Stimulated activated CD8-positive, alpha-beta memory T cell treated with anti-CD3 and anti-CD28 coated beads, Interleukin-4, amount 100 ng/mL, for 24 hours (primary cell): ENCODE results near the gene S100A16.

Experiments used
- DNase-seq: peaks from one replicate; pipeline ENCODE4 v3.0.0-alpha.2; 2020; ENCODE audit warnings: low read depth

The S100A16 gene

DNA sequence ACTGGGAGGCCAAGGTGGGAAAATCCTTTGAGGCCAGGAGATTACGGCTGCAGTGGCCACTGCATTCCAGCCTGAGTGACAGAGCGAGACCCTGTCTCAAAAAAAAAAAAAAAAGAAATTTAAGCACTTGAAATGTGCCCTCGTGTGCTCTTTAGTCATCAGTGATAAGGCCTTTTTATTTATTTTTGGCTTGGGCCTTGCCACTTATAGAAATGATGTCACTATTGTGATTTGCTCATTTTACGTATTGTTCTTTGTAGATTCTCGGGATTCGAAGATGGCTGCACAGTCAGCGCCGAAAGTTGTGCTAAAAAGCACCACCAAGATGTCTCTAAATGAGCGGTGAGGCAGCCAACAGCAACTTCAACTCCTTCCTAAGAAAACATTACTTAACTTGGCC, 23.4 kb upstream of the S100A16 start:
- no peak for DNase-seq

DNA sequence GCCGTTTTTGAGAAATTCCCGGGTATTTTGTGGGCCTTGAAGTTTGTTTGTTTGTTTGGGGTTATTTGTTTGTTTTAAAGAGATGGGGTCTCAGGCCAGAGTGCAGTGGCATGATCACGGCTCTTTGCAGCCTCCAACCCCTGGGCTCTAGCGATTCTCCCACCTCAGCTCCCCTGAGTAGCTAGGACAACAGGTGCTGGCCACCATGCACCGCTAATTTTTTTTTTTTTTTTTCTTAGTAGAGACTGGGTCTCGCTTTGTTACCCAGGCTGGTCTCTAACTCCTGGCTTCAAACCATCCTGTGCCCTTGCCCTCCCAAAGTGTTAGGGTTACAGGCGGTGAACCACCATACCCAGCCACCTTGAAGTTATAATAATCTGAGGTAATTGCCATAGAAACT, 22.9 kb upstream of the S100A16 start:
- DNase-seq: no peak

DNA sequence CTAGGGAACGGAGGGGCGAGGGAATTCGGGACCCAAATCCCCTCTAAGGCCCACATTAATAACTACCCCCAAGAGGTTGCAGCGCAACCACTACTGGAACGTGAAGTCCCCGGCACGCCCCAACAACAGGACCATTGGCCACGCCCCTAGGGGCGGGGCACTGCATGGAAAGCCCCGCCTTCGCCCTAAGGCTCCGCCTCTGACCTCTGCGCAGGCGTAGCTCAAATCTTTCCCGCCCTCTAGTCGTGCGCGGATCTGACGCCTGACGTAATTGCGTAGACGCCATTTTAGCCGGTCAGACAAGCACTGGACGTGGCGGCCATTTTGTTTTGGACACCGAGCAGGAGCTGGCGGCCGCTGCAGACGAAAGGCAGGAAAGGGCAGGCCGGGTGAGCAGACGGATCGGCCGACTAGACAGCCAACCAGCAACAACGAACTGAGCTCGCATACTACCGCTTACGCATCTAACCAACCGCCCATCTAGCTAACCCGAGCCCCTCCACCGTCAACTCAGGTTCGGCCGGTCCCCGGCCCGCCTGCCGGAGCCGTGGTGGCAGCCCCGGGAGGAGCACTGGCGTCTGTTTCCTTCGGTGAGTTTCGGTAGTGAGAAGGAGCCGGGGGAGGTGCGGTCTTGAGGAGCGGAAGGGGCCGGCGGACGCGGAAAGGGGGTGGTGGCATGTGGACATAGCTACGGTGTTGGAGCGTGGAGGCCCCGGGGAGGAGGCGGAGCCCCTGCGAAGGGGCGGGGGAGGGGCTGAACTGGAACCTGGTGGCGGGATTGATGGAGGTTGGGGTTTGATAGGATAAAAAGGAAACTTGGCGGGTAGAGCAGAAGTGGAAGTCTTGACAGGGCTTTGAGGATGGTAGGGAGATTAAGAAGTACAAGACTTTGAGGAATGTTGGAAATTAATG, 21.1 kb upstream of the S100A16 start, which contains the start of gene CHTOP:
CHTOP (plus strand) TSS at position 313 of the 912 bp plus-strand sequence. CDS start 2,523 bp downstream, outside the sequence.
- peak; percentile 91 for DNase-seq

DNA sequence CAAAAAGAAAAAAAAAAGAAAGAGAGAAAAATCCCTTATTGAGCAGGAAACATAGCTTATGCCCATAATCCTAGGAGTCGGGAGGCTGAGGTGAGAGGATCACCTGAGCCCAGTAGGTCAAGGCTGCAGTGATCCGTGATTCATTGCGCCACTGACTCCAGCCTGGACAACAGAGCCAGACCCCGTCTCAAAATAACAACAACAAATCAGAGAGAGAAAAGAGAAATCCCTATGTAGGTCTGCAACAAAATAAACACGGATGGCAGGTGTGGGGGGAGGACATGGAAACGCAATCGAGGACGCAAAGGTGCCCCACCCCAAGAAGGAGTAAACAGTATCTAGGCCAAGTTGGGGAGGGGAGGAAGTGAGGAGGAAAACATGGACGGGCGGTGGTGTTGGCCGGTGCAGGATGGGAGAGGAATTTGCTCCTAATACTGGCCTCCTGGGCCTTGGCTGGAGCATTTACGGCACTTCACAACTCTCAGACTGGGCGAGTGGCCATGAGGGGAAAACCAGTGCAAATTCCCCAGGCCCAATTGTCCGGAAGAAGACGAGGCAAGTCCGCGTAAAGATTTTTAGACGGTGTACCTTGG, 20.3 kb upstream of the S100A16 start:
- no peak for DNase-seq

DNA sequence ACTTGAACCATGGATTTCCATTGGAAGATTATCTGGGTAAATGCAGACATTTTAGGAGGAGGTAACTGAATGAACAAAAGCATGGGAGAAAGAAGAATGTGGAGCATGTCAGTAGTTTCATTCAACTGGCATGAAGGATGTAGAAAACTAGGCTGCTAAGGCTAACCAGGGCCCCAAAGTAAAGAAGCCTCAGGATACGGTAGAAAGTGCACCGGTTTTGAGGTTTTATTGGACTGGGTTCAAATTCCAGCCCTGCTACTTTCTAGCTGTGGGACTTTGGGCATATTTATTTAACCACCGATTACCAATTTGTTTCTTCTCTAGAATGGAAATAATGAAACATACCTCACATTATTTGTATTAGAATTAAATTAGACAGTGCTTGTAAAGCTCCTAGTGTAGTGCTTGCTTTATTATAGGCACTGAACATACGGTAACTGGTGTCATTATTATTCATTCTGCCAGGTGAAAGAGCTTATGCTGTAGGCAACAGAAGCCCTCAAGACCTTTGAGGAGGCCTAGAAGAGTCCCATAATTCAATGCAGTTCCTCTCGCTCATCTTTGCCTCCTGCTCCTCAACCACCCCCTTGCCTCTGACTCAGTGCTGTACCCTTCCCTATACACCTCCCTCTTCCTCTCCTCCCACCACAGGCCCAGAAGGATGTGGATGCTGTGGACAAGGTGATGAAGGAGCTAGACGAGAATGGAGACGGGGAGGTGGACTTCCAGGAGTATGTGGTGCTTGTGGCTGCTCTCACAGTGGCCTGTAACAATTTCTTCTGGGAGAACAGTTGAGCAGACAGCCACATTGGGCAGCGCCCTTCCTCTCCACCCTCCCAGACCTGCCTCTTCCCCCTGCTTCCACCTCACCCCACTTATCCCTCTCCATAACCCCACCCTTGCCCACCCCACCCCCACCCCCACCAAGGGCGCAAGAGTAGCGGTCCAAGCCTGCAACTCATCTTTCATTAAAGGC, 18.4 kb upstream of the S100A16 start:
- DNase-seq: no peak

DNA sequence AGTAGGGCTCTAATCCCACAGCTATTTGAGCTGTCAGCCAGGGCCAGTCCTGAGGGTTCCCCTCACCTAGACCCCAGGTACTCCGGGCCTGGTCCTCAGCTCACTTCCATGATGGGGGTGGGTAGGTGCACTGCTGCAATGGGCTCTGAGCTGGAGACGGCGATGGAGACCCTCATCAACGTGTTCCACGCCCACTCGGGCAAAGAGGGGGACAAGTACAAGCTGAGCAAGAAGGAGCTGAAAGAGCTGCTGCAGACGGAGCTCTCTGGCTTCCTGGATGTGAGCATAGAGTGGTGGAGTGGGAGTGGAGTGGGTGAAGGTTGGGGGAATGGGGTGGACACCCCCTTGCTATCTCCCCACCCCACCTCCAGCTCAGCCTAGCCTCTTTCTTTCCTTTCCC, 17.4 kb upstream of the S100A16 start:
- DNase-seq: no peak

DNA sequence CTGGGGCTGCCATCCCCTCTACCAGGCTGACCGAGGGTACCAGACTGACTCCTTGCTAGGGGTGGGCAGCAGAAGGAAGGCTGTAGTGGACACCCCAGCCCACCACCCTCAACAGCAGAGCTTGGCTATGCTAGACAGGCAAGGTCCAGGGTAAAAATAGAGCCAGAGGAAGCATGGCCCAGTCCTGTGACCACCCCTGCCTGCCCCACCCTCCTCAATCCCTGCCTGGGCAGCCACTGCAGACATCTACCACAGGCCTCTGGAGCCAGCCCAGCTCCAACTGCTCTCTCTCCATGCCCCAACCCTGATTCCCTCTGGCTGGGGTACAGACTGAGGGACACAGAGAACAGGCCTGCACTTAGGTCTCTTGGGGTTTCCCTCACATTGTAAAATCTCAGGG, 17.0 kb upstream of the S100A16 start:
- DNase-seq: no peak

DNA sequence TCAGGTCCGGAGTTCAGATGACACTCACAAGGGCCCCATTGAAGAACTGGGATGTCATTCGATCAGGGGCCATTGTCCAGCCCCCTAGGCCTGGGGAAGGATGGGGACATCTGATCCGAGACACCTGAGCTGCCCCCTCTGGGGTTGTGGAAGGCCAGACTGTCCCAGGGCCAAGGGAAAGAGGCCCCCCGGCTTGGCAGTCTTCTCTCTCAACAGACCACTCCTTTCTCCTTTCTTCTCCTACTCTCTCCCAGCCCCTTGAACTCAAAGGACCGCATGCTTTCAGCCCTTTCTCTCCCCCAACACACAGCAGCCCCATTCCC, 16.4 kb upstream of the S100A16 start:
- no peak for DNase-seq

DNA sequence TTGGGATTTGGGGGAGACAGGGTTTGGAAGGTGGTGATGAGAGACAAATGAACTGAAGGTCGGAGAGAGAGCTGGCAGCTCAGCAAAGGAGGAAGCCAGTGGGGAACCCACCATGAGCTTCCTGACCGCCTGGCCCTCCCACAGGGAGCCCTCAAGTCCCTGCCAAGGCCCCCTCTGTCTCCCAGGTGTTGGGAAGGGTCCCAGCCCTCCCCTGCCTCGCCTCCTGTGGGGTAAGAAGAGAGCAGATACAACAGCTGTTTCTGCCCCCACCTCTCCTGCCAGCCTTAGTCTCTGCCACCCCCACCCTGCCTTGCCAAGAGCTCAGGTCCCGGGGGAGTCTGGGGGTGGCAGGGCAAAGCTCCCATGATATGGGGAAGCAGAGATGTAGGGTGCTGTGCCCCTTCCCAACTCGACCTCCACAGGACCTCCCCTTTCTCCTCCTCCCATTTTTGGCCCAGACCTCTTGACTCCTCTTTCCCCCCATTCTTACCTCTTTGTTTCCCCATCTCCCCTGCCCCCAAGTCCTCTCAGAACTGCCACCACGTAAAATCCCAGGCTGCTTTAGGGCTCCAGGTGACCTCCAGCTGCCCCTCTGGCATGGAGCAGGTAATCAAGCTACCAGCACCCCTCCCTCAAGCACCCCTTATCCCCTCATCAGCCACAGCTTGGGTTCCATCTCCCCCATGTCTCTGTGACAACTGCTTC, 15.9 kb upstream of the S100A16 start:
- no peak for DNase-seq

DNA sequence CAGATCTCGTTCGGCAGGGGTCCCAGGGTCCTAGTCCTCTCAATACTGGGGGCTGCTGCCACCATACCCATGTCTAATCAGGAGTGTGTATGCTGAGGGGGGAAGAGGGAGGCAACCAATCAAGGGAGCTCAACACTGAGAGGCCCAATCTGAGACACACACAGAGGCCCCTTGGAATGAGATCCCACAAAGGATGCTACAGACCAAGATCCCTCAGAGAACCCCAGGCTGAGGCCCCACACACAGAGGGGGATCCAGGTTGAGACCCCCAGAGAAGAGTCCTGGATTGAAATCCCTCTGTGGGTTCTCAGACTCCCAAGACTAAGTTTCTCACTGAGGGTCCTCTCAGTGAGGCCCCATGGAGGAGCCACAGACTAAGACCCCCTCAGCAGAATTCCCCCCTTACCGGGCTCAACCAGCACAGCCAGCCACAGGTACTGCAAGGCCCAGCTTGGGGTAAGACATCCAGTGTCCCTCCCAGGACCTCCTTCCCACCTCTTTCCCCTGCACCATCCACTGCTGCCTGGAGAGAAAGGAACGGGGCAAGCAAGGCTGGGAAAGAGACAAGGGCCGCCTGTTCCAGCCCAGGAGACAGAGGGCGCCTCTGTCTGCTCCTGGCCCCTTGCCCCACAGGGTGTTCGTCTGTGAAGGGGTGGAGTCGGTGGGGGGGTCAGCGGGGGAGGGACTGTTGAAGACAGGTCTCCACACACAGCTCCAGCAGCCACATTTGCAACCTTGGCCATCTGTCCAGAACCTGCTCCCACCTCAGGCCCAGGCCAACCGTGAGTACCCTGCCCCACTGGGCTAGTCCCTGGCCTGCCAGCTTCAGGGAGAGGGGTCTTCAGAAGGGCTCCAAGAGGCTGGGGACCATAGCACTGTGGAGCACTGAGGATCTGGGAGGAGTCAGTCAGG, 15.0 kb upstream of the S100A16 start, which contains the start of gene S100A1:
S100A1 (plus strand) TSS at position 720 of the 912 bp plus-strand sequence. CDS start 2,088 bp downstream, outside the sequence.
- no peak for DNase-seq

DNA sequence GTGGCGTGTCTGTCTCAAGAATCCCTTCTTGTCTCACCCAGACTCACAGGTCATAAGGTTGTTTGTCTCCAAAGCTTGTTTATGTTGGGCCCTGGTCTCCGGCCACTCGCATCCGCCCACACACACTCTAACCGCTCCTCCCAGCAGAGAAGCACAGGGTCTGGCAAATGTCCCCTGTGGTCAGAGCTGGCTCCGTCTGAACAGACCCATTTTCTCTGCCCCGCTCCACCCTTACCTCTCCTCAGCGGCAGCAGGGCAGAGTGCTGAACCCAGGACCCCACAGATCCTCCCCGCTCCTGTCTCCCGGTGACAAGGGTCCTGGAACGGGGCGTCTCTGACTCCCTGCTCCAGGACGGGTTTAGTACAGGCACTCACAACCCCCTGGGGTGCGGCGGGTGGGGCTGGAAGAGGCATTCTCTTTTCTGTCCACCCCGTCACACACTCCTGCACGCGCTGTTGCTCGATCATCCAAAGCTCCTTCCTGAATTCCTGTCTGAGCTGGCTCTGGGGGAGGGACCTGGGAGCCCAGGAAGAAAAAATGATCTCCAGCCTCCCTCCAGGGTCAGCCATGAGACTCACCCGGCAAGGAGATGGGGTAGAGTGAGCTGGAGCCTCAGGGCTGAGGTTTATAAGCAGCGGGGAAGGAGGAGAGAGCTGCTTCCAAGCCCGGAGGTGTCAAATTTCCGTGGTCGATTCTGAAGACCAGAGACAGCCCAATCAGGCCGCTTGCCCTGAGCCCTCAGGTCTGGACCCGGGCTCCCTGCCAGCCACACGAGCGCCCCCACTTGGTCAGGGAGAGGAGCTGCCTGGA, 14.2 kb upstream of the S100A16 start, which contains the start of gene S100A13:
S100A13 (minus strand) TSS at position 602 of the 811 bp plus-strand sequence. CDS start 1,033 bp downstream, outside the sequence.
- DNase-seq: no peak

DNA sequence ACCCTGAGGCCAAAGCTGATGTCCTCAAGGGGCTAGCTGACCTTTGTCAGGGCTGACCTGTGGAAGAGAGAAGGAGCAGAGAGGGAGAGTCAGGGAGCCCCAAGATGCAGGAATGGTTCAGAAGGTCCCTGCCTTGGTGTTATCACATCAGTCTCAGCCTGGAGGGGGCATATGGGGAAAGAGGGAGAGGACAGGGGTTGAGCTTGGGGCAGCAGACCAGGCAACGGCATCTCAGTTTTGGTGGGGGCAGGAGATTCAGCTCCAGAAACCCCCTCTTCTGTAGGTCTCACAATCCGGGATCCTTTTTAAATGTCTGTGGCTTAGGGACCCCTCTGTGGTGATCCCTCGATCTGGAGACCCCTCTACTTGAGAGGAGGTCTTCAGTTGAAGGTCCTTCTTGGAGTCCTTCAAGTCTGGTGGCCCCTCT, 13.6 kb upstream of the S100A16 start:
- DNase-seq: no peak

DNA sequence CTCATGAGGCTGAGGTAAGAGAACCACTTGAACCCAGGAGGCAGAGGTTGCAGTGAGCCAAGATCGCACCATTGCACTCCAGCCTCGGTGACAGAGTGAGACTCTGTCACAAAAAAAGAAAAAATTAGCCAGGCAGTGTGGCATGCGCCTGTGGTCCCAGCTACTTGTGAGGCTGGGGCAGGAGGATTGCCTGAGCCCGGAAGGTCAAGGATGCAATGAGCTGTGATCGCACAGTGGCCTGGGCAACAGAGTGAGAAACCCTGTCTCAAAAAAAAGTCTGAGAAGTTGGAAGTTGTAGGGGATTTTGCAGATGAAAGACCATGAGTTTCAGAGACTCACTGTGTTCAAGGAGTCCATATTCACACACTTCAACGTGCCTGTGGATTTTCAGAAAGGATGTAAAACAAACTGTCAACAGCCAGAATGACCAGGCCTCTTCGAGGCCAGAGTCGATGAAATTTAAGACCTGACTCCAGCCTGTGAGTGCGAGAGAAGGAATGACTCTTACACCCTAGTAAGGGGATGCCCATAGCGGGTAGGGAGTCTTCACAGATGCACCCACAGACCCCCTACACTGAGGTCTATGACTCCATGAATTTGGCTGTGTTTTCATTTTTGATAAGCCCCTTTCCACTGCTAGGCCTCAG, 12.2 kb upstream of the S100A16 start:
- no peak for DNase-seq

DNA sequence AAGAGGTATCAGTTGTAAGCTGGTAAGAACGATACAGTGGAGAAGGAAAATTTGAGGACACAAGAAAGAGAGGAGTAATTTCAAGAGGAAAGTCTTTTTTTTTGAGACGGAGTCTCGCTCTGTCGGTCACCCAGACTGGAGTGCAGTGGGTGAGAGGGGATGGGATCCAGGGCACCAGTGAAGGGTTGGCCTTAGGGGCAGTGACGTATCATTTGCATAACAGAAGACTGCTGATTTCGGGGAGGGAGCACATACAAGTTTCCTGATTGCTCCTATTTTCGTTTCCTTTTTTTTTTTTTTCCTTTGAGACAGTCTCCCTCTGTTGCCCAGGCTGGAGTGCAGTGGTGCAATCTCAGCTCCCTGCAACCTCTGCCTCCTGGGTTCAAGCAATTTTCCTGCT, 10.2 kb upstream of the S100A16 start:
- no peak for DNase-seq

DNA sequence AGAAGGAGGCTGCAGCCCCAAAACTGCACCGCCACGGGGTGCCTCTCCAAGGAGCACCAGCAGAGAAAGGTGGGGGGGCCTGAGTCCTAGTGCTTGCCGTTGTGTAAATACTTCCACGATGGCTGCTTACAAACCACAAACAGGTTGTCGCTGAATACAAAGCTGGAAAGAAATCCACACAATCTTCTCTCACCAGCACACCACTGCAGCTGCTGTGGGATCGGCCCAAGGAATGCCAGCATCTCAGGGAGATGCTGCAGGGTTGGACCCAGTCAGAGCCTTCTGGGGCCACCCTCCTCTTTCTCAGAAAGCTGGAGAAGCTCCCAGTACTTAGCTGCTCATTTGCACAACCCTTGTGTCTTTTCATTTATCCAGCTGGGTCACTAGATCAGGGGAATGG, 6.2 kb upstream of the S100A16 start:
- DNase-seq: no peak

DNA sequence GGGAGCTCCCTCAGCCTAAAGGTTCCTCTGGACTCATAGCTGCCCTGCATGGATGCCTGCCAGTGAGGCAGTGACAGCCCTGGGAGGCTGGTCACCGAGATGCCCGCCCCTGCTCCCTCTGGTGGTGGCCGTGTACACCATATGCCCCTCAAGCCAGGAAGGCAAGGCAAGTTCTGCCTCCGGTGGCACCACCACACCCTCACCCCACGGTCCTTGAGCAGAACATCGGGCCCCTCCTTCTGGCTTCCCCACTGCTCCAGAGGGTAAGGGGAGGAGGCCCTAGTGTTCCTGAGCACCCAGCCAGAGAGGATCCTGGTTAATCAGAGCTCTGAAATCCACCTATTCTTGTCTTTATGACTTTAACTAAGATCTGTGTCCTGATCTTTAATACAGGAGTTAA, 4.7 kb upstream of the S100A16 start:
- peak; percentile 72 for DNase-seq

DNA sequence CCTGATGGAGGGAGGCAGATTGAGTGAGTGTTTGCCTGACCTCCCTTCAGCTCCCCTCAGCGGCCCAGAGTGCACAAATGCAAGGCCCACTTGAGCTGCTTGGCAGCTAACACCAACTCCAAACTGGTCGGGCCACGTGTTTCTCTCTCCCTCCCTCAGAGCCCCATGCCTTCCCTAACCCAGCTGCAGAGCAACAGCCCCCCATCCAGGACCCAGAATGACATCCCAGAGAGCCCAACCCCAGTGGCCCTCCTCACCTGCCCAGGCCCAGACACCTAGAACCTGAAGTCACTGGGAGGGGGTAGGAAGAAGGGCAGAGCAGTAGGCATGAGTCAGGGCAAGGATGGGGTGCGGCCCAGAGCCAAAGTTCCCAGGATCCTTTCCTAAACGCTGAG, 4.0 kb upstream of the S100A16 start:
- no peak for DNase-seq

DNA sequence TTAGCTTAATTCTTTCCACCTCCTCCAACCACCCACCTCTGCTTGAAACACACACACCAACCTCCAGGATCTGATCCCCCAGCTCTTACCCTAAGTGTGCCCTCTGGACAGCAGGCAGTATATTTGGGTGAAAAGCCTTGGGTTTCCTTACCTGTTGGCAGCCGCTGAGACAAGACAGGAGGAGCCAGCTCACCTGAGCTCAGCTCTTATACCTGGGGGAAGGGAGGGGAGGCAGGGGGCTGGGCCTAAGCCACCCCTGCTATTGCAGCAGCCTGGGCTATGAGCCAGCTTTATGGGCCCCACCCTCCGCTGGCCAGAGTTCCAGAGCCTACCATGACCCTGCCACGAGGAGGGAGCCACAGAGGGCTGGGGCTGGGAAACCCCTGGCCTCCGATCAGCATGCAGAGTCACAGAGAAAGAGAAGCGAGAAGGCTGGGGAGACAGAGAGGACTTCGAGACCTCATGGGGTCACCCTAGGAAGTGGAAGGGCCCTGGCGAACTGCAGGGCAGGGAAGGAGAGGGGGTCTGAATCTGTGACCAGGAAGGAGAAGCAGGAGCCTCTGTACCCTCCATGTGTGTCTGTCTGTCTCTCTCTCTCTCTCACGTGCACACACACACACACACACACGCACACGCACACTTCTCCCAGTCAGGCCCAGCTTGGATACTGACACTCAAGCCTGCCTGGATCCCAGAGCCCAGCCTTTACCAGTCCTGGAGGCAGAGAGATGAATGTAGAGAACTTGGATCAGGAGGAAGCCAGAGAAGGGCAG, 3.4 kb upstream of the S100A16 start, which contains the start of gene S100A14:
S100A14 (minus strand) TSS at position 182 of the 773 bp plus-strand sequence. CDS start 467 bp downstream, outside the sequence.
- DNase-seq: no peak
